H9 (cell line): ENCODE results near the gene MALL. TPM values are rescaled to one million over a fixed set of nuclear protein-coding genes. Genes with fewer than 3 reads are reported as not detected.
"Not testable (repeated sequence)": the region's sequence is repeated elsewhere in the genome, so short reads cannot be mapped to it uniquely, and the experiment has no call there.

Source experiments
- DNase-seq: peaks from one replicate; pipeline ENCODE4 v3.0.0-alpha.2; 2017
- H2AFZ ChIP-seq: one replicate; pipeline ENCODE4 v1.6.1; 2013; ENCODE audit warnings: mild to moderate bottlenecking, low read length, control low read depth, moderate library complexity
- H2AK5ac ChIP-seq: 2 replicates; pipeline ENCODE4 v1.6.1; 2013; ENCODE audit warnings: low read length, control low read depth, mixed read lengths; ENCODE audit not compliant: insufficient read length
- H2BK120ac ChIP-seq: one replicate; pipeline ENCODE4 v1.6.1; 2013; ENCODE audit warnings: low read depth, mild to moderate bottlenecking, low read length, control low read depth, inconsistent platforms; ENCODE audit not compliant: poor library complexity, severe bottlenecking
- H2BK12ac ChIP-seq: 2 replicates; pipeline ENCODE4 v1.6.1; 2013; ENCODE audit warnings: low read length, control low read depth, mixed read lengths, low read depth; ENCODE audit not compliant: insufficient read length
- H2BK15ac ChIP-seq: 2 replicates; pipeline ENCODE4 v1.6.1; 2013; ENCODE audit warnings: low read depth, low read length, control low read depth
- H2BK20ac ChIP-seq: one replicate; pipeline ENCODE4 v1.6.1; 2013; ENCODE audit warnings: low read depth, mild to moderate bottlenecking, low read length, control low read depth, inconsistent platforms; ENCODE audit not compliant: poor library complexity, severe bottlenecking
- H2BK5ac ChIP-seq: 2 replicates; pipeline ENCODE4 v1.6.1; 2013; ENCODE audit warnings: low read length, control low read depth, mixed read lengths; ENCODE audit not compliant: insufficient read length
- H3K14ac ChIP-seq: 2 replicates; pipeline ENCODE4 v1.6.1; 2013; ENCODE audit warnings: low read length, control low read depth; ENCODE audit not compliant: insufficient read depth
- H3K18ac ChIP-seq: 2 replicates; pipeline ENCODE4 v1.6.1; 2013; ENCODE audit warnings: low read depth, mild to moderate bottlenecking, mixed read lengths, low read length, control low read depth; ENCODE audit not compliant: insufficient read length
- H3K23ac ChIP-seq: 2 replicates; pipeline ENCODE4 v1.6.1; 2013; ENCODE audit warnings: low read length, control low read depth, mixed read lengths, low read depth; ENCODE audit not compliant: insufficient read length
- H3K23me2 ChIP-seq: 2 replicates; pipeline ENCODE4 v1.6.1; 2013; ENCODE audit warnings: low read depth, mild to moderate bottlenecking, mixed read lengths, low read length, control low read depth; ENCODE audit not compliant: insufficient read length, poor library complexity, severe bottlenecking
- H3K27ac ChIP-seq: 2 replicates; pipeline ENCODE4 v1.5.1; 2013; ENCODE audit warnings: low read length, control low read depth, mixed read lengths, low read depth; ENCODE audit not compliant: insufficient read length
- H3K27me3 ChIP-seq: 2 replicates; pipeline ENCODE4 v1.6.1; 2013; ENCODE audit warnings: low read length, control low read depth, inconsistent platforms; ENCODE audit not compliant: insufficient read depth
- H3K4ac ChIP-seq: 2 replicates; pipeline ENCODE4 v1.6.1; 2013; ENCODE audit warnings: low read depth, mild to moderate bottlenecking, control low read depth, inconsistent platforms, low read length, moderate library complexity
- H3K4me1 ChIP-seq: 2 replicates; pipeline ENCODE4 v1.6.1; 2013; ENCODE audit warnings: low read length, control low read depth, inconsistent platforms; ENCODE audit not compliant: insufficient read depth
- H3K4me2 ChIP-seq: 2 replicates; pipeline ENCODE4 v1.6.1; 2013; ENCODE audit warnings: low read length, control low read depth, mixed read lengths; ENCODE audit not compliant: insufficient read length, insufficient read depth
- H3K56ac ChIP-seq: 2 replicates; pipeline ENCODE4 v1.6.1; 2013; ENCODE audit warnings: low read depth, mild to moderate bottlenecking, mixed read lengths, low read length, control low read depth; ENCODE audit not compliant: insufficient read length
- H3K79me1 ChIP-seq: 2 replicates; pipeline ENCODE4 v1.6.1; 2013; ENCODE audit warnings: low read depth, mild to moderate bottlenecking, moderate library complexity, low read length, control low read depth, inconsistent platforms; ENCODE audit not compliant: insufficient read depth, poor library complexity, severe bottlenecking
- H3K79me2 ChIP-seq: 2 replicates; pipeline ENCODE4 v1.6.1; 2013; ENCODE audit warnings: low read length, control low read depth, inconsistent platforms; ENCODE audit not compliant: insufficient read depth
- H3K9ac ChIP-seq: 2 replicates; pipeline ENCODE4 v1.6.1; 2013; ENCODE audit warnings: low read length, control low read depth, mixed read lengths; ENCODE audit not compliant: insufficient read length; ENCODE audit errors: extremely low read depth
- H3K9me3 ChIP-seq: one replicate; pipeline ENCODE4 v1.6.1; 2013; ENCODE audit warnings: low read depth, low read length, inconsistent platforms; ENCODE audit not compliant: control insufficient read depth
- H3T11ph ChIP-seq: one replicate; pipeline ENCODE4 v1.6.1; 2013; ENCODE audit warnings: mild to moderate bottlenecking, low read length, control low read depth, inconsistent platforms
- H4K20me1 ChIP-seq: one replicate; pipeline ENCODE4 v1.6.1; 2013; ENCODE audit not compliant: control insufficient read depth, insufficient read length, insufficient read depth
- H4K5ac ChIP-seq: 2 replicates; pipeline ENCODE4 v1.6.1; 2013; ENCODE audit warnings: low read depth, mild to moderate bottlenecking, mixed read lengths, low read length, control low read depth; ENCODE audit not compliant: insufficient read length
- H4K8ac ChIP-seq: replicated peaks from 2 replicates; pipeline ENCODE4 v1.6.1; 2013; ENCODE audit warnings: low read length, control low read depth, mixed read lengths, low read depth; ENCODE audit not compliant: insufficient read length
- H4K91ac ChIP-seq: 2 replicates; pipeline ENCODE4 v1.6.1; 2013; ENCODE audit warnings: low read depth, mild to moderate bottlenecking, moderate library complexity, mixed read lengths, low read length, control low read depth; ENCODE audit not compliant: insufficient read length
- H3K27ac Mint-ChIP-seq, 3 experiments: 2 replicates in 2 of 3; 3 replicates in 1 of 3; pipeline ENCODE4 v1.8.0; 2020 to 2021; ENCODE audit warnings: mixed read lengths in 3 of 3, mild to moderate bottlenecking in 1 of 3, moderate library complexity in 1 of 3
- H3K27me3 Mint-ChIP-seq: 2 replicates; pipeline ENCODE4 v1.8.0; 2021; ENCODE audit warnings: low read depth, mild to moderate bottlenecking, moderate library complexity, mixed read lengths
- H3K36me3 Mint-ChIP-seq, 3 experiments: 2 replicates in 2 of 3; 3 replicates in 1 of 3; pipeline ENCODE4 v1.8.0; 2020 to 2021; ENCODE audit warnings: low read depth in 3 of 3, mixed read lengths in 3 of 3; ENCODE audit not compliant: insufficient read depth in 1 of 3
- H3K4me1 Mint-ChIP-seq, 2 experiments: 2 replicates each; pipeline ENCODE4 v1.8.0; 2020; ENCODE audit warnings: mixed read lengths in 2 of 2
- H3K4me3 Mint-ChIP-seq, 2 experiments: 2 replicates in 1 of 2; 3 replicates in 1 of 2; pipeline ENCODE4 v1.8.0; 2020 to 2021; ENCODE audit warnings: mild to moderate bottlenecking in 2 of 2, mixed read lengths in 2 of 2, moderate library complexity in 1 of 2
- H3K9me3 Mint-ChIP-seq, 2 experiments: 2 replicates in 1 of 2; 3 replicates in 1 of 2; pipeline ENCODE4 v1.8.0; 2020; ENCODE audit warnings: mild to moderate bottlenecking in 2 of 2, mixed read lengths in 2 of 2, moderate library complexity in 1 of 2
- WGBS: extraction: QIAGEN DNeasy Blood & Tissue Kit; methylation state at CpG from one replicate; pipeline ENCODE4 v1.1.7; 2013; ENCODE audit warnings: missing lambda C conversion rate, low lambda C conversion rate, mixed read lengths; ENCODE audit not compliant: insufficient read length; ENCODE audit errors: extremely low coverage; 5-methylcytosine and 5-hydroxymethylcytosine counted together
- total RNA-seq: library from RNA; stranded (reverse); gene quantifications from 2 replicates; pipeline ENCODE4 v1.2.1, GENCODE V29; 2021

Gene MALL
- total RNA-seq, 1 experiment from 2014 or later, result 5.0 TPM

DNA sequence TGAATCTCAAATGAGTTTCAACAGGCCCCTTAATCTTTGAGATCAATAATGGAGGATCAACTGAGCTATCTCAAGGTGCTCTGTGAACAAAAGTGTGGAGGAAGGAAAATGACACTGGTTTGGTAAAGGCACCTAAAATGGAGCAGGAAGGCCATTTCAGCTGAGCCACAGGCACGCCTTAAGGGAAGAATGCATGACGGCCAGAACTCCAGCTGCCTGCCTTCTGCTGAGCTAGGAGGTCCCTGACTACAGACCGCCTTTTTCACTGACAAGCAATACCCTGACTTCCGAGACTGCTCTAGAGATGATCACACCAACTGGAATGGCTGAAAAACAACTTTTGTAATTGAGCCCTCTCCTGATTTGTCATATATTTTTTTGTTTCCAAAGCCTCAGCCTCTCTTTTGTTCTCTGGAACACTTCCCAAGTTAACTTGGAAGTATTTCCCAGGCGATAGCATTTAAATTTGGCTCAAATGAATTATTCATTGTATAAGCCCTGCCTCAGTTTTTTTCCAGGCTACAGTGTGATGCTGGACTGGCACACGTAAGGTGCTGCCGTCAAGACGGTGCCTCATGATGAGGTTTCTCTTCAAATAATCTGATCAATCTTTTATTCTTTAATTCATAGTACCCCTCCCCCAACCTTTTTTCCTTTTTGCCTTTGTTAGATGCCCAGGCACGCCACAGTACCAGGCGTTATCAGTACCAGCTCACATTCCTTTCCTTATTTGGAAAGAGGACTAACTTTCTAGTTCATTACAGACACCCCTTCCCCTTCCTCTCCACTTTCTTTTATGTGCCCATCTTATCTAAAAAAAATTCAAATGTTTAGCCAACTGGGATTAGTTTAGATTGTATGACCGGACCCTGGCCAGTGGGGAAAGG lies 60.9 kb downstream of the MALL start:
- not testable (repeated sequence) for H4K20me1 ChIP-seq, H4K8ac ChIP-seq, H3K27me3 ChIP-seq, H3K14ac ChIP-seq, H3K23me2 ChIP-seq, H3K79me2 ChIP-seq, H3K4me3 Mint-ChIP-seq, H2AFZ ChIP-seq, H3K9ac ChIP-seq, H3K27me3 Mint-ChIP-seq, H3K23ac ChIP-seq, H2BK5ac ChIP-seq, H3T11ph ChIP-seq, H3K36me3 Mint-ChIP-seq, H3K9me3 ChIP-seq, H2BK15ac ChIP-seq, H3K56ac ChIP-seq, H3K79me1 ChIP-seq, H3K4me2 ChIP-seq, H4K91ac ChIP-seq, H3K4me1 Mint-ChIP-seq, H2BK20ac ChIP-seq, H2BK12ac ChIP-seq, H3K18ac ChIP-seq, H2AK5ac ChIP-seq, H3K9me3 Mint-ChIP-seq, H2BK120ac ChIP-seq, H4K5ac ChIP-seq, H3K4me1 ChIP-seq, H3K27ac ChIP-seq, H3K4ac ChIP-seq
- H3K27ac Mint-ChIP-seq, result 0 out of 7 replicates have a peak overlapping the region, but pooled peaks of 1 of the 3 experiments have one; percentile 72
- peak; percentile 47 for DNase-seq
- no CpG with 5 or more reads among the region's 11 CpGs for WGBS

DNA sequence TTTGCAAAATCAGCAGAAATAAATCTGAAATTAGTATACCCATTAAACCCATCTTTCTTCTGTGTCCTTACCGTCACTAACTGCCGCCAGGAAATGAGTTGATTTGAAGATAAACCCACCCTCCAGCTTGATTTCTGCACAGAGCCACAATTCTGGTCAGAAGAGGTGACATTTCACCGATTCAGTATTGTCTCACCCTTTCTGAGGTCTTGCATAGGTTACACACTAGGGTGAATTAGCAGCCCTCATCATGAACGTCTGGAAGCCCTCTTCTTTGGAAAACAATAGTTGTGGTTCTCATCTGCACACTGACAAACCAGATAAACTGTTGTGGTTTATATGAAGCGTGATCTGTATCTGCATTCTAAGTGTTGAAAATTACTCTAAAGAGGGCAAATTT lies 61.9 kb downstream of the MALL start:
- H2BK15ac ChIP-seq, H3K14ac ChIP-seq, H4K8ac ChIP-seq, H3K27ac Mint-ChIP-seq, H3K27me3 Mint-ChIP-seq, H2BK5ac ChIP-seq, H3K4ac ChIP-seq, H3K36me3 Mint-ChIP-seq, H3K56ac ChIP-seq, H2AFZ ChIP-seq, H4K20me1 ChIP-seq, H2BK20ac ChIP-seq, H3K9me3 Mint-ChIP-seq, H3K27me3 ChIP-seq, H3K4me2 ChIP-seq, H3K9ac ChIP-seq, H2AK5ac ChIP-seq, H3T11ph ChIP-seq, H4K5ac ChIP-seq, H3K4me1 ChIP-seq, H3K4me3 Mint-ChIP-seq, H3K4me1 Mint-ChIP-seq, H3K23me2 ChIP-seq, H3K79me2 ChIP-seq, H3K18ac ChIP-seq, H3K79me1 ChIP-seq, H2BK120ac ChIP-seq, H3K9me3 ChIP-seq, H3K23ac ChIP-seq, H3K27ac ChIP-seq, H4K91ac ChIP-seq, H2BK12ac ChIP-seq, DNase-seq: not testable (repeated sequence)
- no CpG with 5 or more reads among the region's 5 CpGs for WGBS
